Panc1 (cell line): ENCODE results near the gene PRSS33. TPM values are rescaled to one million over a fixed set of nuclear protein-coding genes. Genes with fewer than 3 reads are reported as not detected.
A peak's percentile ranks its signal among the peaks of the same experiment; 100 is the strongest.

Source experiments
- ATAC-seq: fragments of 200-7000 bp; cut with Tn5 transposase; 2 replicates; pipeline ENCODE4 v1.9.1; 2020; ENCODE audit warnings: mild to moderate bottlenecking, moderate library complexity
- BruUV-seq: library from RNA; stranded (reverse); fragments of 400-500 nt; replicated peaks from 2 replicates; lab custom pipeline; 2021; lab: Mats Ljungman, UMichigan
- CTCF ChIA-PET: fragments of 300-600 bp; sonication (Branson Sonifier 250); formaldehyde crosslinking; loops from one replicate; lab custom pipeline; 2022; ENCODE audit warnings: antibody characterized with exemption; lab: Charles Lee
- POLR2A ChIA-PET: fragments of 300-600 bp; sonication (Branson Sonifier 250); formaldehyde crosslinking; loops from one replicate; lab custom pipeline; 2022; ENCODE audit warnings: antibody characterized with exemption; lab: Charles Lee
- DNase-seq: peaks from one replicate; pipeline ENCODE4 v3.0.0-alpha.2; 2010; ENCODE audit warnings: low read depth, low spot score
- H3K27ac ChIP-seq: 2 replicates; pipeline ENCODE4 v1.5.1; 2011; ENCODE audit warnings: mild to moderate bottlenecking, low read length, inconsistent platforms
- H3K27me3 ChIP-seq: fragments of 200-500 bp; sonication (Bioruptor generic); 2 replicates; pipeline ENCODE4 v1.6.0; 2014; ENCODE audit warnings: low read length, inconsistent platforms; ENCODE audit not compliant: control insufficient read depth, insufficient read depth
- H3K36me3 ChIP-seq: fragments of 200-500 bp; sonication (Bioruptor generic); 2 replicates; pipeline ENCODE4 v1.5.1; 2014; ENCODE audit warnings: inconsistent platforms, mild to moderate bottlenecking, low read length, moderate library complexity; ENCODE audit not compliant: control insufficient read depth, insufficient read depth
- H3K4me1 ChIP-seq: 2 replicates; pipeline ENCODE4 v1.5.1; 2011; ENCODE audit warnings: inconsistent platforms, mild to moderate bottlenecking, low read length, moderate library complexity; ENCODE audit not compliant: control insufficient read depth, insufficient read depth
- H3K4me3 ChIP-seq, 2 experiments: 2 replicates each; pipeline ENCODE4 v1.5.1; 2011 to 2012; ENCODE audit warnings: low read depth in 2 of 2, low read length in 2 of 2, mild to moderate bottlenecking in 2 of 2, inconsistent platforms in 1 of 2, moderate library complexity in 1 of 2
- H3K9me3 ChIP-seq: fragments of 200-500 bp; sonication (Bioruptor generic); 2 replicates; pipeline ENCODE4 v1.5.1; 2014; ENCODE audit warnings: low read depth, mild to moderate bottlenecking, inconsistent platforms, low read length, moderate library complexity; ENCODE audit not compliant: control insufficient read depth, insufficient read depth
- POLR2AphosphoS5 ChIP-seq: IDR thresholded peaks from 2 replicates; pipeline ENCODE4 v1.6.1; 2012; ENCODE audit warnings: mild to moderate bottlenecking, low read depth, low read length, moderate library complexity
- SIN3A ChIP-seq: IDR thresholded peaks from 2 replicates; pipeline ENCODE4 v1.6.1; 2012; ENCODE audit warnings: low read depth, mild to moderate bottlenecking, low read length, moderate library complexity, borderline replicate concordance; ENCODE audit not compliant: insufficient read depth
- TCF7L2 ChIP-seq: IDR thresholded peaks from 2 replicates; pipeline ENCODE4 v1.6.1; 2011; ENCODE audit warnings: mild to moderate bottlenecking, low read depth, low read length, inconsistent platforms
- in situ Hi-C: cut with HindIII; loops from 2 replicates; pipeline ENCODE4 v1.10.0; 2016; ENCODE audit warnings: low sequenced_read_pairs, low pct_unique_long_range_greater_than_20kb
- intact Hi-C: fragments of 100-400 bp; cut with micrococcal nuclease; formaldehyde crosslinking; loops from one replicate; pipeline ENCODE4 v1.10.0; 2022; ENCODE audit not compliant: unreplicated experiment
- total RNA-seq: library from RNA; stranded (reverse); gene quantifications from one replicate; pipeline ENCODE4 v1.2.1, GENCODE V29; 2021; ENCODE audit not compliant: unreplicated experiment
- TF ChIP-seq, protein P1 (sequence below): fragments of 450-650 bp; IDR thresholded peaks from 2 replicates; pipeline ENCODE4 v1.5.1; 2017; ENCODE audit warnings: mild to moderate bottlenecking
- TF ChIP-seq, protein P2 (sequence below), 2 experiments: IDR thresholded peaks; 2 replicates each; pipeline ENCODE4 v1.6.1; 2011 to 2012; ENCODE audit warnings: low read depth in 2 of 2, control low read depth in 1 of 2, low read length in 1 of 2, mild to moderate bottlenecking in 1 of 2, moderate library complexity in 1 of 2; ENCODE audit not compliant: insufficient read depth in 1 of 2

PRSS33 gene
- total RNA-seq, 1 experiment from 2014 or later: 0.59 TPM

DNA sequence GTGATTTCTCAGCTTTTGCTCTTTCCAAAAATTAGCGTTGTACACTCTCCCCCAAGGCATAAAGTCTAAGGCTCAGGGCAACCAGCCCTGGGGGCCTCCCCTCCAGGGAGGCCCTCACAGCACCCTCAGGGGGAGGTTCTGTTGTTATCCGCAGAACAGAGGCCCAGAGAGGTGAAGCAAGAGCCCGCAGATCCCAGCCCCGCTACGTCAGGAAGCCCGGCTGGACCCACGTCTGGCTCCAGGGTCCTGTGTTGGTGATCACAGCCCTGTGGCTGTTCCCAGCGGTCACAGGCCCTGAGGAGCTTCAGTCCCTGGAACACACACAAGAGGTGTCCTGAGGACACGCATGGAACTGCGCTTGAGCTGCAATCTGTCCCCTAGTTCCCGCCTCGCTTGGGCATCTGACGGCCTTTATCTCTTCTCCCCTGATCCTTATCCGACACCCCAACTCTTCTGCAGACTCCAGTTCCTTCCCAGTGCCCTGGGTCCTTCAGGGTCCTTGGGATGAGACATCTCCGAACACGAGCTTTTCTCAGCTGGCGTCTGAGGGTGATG, 41.6 kb upstream of the PRSS33 start:
- H3K4me3 ChIP-seq: no peak overlapping the region
- intact Hi-C loops: no loop called here
- CTCF ChIA-PET: no interaction called here
- ATAC-seq (no peak), DNase-seq (no peak)
- in situ Hi-C loops: no loop called here
- H3K4me1 ChIP-seq: peaks cover 20% of the 10 kb centered on the region
- no peaks in the 10 kb centered on the region for H3K36me3 ChIP-seq
- POLR2A ChIA-PET: no interaction called here
- BruUV-seq: no TSS peak
- no peaks in the 10 kb centered on the region for H3K9me3 ChIP-seq
- no peaks in the 10 kb centered on the region for H3K27me3 ChIP-seq
- peak overlapping the region; percentile 81; the same call in 1 of the 2 replicates for H3K27ac ChIP-seq
- TF ChIP-seq POLR2AphosphoS5 (no peak), TCF7L2 (no peak), SIN3A (no peak)
- TF ChIP-seq, protein P1, sequence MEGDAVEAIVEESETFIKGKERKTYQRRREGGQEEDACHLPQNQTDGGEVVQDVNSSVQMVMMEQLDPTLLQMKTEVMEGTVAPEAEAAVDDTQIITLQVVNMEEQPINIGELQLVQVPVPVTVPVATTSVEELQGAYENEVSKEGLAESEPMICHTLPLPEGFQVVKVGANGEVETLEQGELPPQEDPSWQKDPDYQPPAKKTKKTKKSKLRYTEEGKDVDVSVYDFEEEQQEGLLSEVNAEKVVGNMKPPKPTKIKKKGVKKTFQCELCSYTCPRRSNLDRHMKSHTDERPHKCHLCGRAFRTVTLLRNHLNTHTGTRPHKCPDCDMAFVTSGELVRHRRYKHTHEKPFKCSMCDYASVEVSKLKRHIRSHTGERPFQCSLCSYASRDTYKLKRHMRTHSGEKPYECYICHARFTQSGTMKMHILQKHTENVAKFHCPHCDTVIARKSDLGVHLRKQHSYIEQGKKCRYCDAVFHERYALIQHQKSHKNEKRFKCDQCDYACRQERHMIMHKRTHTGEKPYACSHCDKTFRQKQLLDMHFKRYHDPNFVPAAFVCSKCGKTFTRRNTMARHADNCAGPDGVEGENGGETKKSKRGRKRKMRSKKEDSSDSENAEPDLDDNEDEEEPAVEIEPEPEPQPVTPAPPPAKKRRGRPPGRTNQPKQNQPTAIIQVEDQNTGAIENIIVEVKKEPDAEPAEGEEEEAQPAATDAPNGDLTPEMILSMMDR: no peak
- TF ChIP-seq, protein P2, sequence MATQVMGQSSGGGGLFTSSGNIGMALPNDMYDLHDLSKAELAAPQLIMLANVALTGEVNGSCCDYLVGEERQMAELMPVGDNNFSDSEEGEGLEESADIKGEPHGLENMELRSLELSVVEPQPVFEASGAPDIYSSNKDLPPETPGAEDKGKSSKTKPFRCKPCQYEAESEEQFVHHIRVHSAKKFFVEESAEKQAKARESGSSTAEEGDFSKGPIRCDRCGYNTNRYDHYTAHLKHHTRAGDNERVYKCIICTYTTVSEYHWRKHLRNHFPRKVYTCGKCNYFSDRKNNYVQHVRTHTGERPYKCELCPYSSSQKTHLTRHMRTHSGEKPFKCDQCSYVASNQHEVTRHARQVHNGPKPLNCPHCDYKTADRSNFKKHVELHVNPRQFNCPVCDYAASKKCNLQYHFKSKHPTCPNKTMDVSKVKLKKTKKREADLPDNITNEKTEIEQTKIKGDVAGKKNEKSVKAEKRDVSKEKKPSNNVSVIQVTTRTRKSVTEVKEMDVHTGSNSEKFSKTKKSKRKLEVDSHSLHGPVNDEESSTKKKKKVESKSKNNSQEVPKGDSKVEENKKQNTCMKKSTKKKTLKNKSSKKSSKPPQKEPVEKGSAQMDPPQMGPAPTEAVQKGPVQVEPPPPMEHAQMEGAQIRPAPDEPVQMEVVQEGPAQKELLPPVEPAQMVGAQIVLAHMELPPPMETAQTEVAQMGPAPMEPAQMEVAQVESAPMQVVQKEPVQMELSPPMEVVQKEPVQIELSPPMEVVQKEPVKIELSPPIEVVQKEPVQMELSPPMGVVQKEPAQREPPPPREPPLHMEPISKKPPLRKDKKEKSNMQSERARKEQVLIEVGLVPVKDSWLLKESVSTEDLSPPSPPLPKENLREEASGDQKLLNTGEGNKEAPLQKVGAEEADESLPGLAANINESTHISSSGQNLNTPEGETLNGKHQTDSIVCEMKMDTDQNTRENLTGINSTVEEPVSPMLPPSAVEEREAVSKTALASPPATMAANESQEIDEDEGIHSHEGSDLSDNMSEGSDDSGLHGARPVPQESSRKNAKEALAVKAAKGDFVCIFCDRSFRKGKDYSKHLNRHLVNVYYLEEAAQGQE (IDR thresholded peaks at IDR 0.05; ENCODE audit: insufficient read depth in 1 of 2, low read depth in 2 of 2, low read length in 1 of 2): no peak

DNA sequence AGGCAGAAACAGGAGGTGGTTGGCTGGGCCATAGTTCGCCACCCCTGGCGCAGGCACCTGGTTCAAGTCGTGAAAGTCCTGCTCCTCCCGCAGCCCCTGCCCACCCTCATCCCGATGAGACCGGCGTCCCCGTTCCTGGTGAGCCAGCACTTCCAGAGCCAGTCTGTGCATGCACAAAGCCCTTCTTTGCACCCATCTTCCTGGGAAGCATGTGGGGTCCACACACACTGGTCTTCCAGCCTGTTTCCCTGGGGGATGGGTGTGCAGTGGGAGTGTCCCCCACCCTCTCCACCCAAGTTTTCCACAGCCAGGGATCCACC, 41.1 kb upstream of the PRSS33 start:
- intact Hi-C loops: no loop called here

More for the DNA sequence above, 41.1 kb upstream of the PRSS33 start:
- Histone ChIP-seq H3K27ac (no peak overlapping the region; the same call in 1 of the 2 replicates), H3K4me3 (no peak overlapping the region), H3K36me3 (no peaks in the 10 kb centered on the region), H3K9me3 (no peaks in the 10 kb centered on the region), H3K4me1 (peaks cover 23% of the 10 kb centered on the region), H3K27me3 (no peaks in the 10 kb centered on the region)
- no peak for ATAC-seq
- in situ Hi-C loops: no loop called here
- ChIA-PET CTCF (no interaction called here), POLR2A (no interaction called here)
- no TSS peak for BruUV-seq
- DNase-seq: no peak
- no peak for TF ChIP-seq SIN3A
- TF ChIP-seq POLR2AphosphoS5: no peak
- TF ChIP-seq, protein P1: no peak
- TF ChIP-seq, protein P2 (IDR thresholded peaks at IDR 0.05; ENCODE audit: insufficient read depth in 1 of 2, low read depth in 2 of 2, low read length in 1 of 2): no peak
- TF ChIP-seq TCF7L2: no peak
